ENCODE results near the gene THSD7B.

The THSD7B gene

DNA sequence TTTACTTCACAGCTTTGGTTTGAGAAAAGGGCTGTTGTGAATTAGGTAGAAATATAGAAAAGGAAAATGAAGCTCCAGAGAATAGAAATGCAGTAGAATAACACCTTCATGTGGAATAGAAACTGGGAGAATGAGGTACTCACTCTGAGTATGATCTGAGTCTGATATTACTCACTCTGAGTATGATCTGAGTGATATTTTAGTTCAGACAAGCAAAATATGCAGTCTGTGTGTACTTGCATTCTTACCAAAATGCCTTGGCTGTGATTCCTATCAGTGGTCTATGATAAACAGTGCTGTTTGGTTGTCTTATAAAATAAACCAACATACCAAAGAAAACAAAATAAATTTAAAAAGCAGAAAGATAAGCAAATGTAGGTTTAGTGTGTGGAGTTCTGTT, 487.6 kb downstream of the THSD7B start:
- Histone ChIP-seq H3F3A (ENCODE audit: control insufficient read depth, insufficient read depth) (no peaks in the 10 kb centered on the region), H3K27ac (ENCODE audit: low read depth, low read length) (no peak overlapping the region), H3K9me2 (replicated peaks; ENCODE audit: control insufficient read depth, low read length) (no peaks in the 10 kb centered on the region), H3K36me3 (ENCODE audit: control insufficient read depth, low read length) (no peaks in the 10 kb centered on the region), H3K27me3 (ENCODE audit: control insufficient read depth, low read length) (no peaks in the 10 kb centered on the region), H3K79me2 (ENCODE audit: control insufficient read depth, low read length) (no peaks in the 10 kb centered on the region), H3K9me3 (ENCODE audit: control insufficient read depth, insufficient read depth, low read length) (no peaks in the 10 kb centered on the region), H3K4me3 (ENCODE audit: low read length) (no peak overlapping the region), H4K20me1 (ENCODE audit: control insufficient read depth, insufficient read depth, low read depth, low read length) (no peaks in the 10 kb centered on the region), H3K4me1 (ENCODE audit: control insufficient read depth, low read length) (no peaks in the 10 kb centered on the region), H3K4me2 (ENCODE audit: low read length) (no peak overlapping the region)
- TF ChIP-seq EZH2phosphoT487 (IDR thresholded peaks at IDR 0.05; ENCODE audit: borderline replicate concordance, low read length) = no peak
- TF ChIP-seq, protein P1, sequence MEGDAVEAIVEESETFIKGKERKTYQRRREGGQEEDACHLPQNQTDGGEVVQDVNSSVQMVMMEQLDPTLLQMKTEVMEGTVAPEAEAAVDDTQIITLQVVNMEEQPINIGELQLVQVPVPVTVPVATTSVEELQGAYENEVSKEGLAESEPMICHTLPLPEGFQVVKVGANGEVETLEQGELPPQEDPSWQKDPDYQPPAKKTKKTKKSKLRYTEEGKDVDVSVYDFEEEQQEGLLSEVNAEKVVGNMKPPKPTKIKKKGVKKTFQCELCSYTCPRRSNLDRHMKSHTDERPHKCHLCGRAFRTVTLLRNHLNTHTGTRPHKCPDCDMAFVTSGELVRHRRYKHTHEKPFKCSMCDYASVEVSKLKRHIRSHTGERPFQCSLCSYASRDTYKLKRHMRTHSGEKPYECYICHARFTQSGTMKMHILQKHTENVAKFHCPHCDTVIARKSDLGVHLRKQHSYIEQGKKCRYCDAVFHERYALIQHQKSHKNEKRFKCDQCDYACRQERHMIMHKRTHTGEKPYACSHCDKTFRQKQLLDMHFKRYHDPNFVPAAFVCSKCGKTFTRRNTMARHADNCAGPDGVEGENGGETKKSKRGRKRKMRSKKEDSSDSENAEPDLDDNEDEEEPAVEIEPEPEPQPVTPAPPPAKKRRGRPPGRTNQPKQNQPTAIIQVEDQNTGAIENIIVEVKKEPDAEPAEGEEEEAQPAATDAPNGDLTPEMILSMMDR (IDR thresholded peaks at IDR 0.05; ENCODE audit: low read depth, low read length, poor library complexity, severe bottlenecking) = no peak

DNA sequence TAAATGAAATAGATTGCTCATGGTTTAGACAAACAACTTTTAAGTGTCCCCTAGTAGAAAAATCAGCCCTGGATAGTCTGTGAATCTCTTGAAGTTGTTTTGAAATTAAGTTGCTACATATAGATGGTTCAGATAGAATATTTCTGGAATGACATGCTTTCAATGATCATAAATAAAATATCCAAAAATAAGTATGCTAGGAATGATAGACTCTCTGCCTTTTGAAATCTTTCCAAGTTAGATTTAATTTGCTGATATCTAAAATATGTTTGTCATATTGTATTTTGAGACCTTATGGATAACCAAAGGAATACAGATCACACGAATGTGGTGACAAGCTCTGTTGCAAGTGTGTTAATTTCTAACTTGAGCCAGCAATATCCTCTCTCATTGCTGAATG, 488.7 kb downstream of the THSD7B start:
- H3K27ac ChIP-seq (ENCODE audit: low read depth, low read length) = no peak overlapping the region
- H3K79me2 ChIP-seq (ENCODE audit: control insufficient read depth, low read length) = no peaks in the 10 kb centered on the region
- TF ChIP-seq EZH2phosphoT487 (IDR thresholded peaks at IDR 0.05; ENCODE audit: borderline replicate concordance, low read length) = no peak
- TF ChIP-seq, protein P1 (IDR thresholded peaks at IDR 0.05; ENCODE audit: low read depth, low read length, poor library complexity, severe bottlenecking) = no peak
- no peaks in the 10 kb centered on the region for H4K20me1 ChIP-seq (ENCODE audit: control insufficient read depth, insufficient read depth, low read depth, low read length)
- no peak overlapping the region for H3K4me2 ChIP-seq (ENCODE audit: low read length)
- H3K4me3 ChIP-seq (ENCODE audit: low read length) = no peak overlapping the region
- H3F3A ChIP-seq (ENCODE audit: control insufficient read depth, insufficient read depth) = no peaks in the 10 kb centered on the region
- H3K4me1 ChIP-seq (ENCODE audit: control insufficient read depth, low read length) = no peaks in the 10 kb centered on the region
- H3K36me3 ChIP-seq (ENCODE audit: control insufficient read depth, low read length) = no peaks in the 10 kb centered on the region
- H3K9me2 ChIP-seq (replicated peaks; ENCODE audit: control insufficient read depth, low read length) = no peaks in the 10 kb centered on the region
- H3K9me3 ChIP-seq (ENCODE audit: control insufficient read depth, insufficient read depth, low read length) = no peaks in the 10 kb centered on the region
- no peaks in the 10 kb centered on the region for H3K27me3 ChIP-seq (ENCODE audit: control insufficient read depth, low read length)

DNA sequence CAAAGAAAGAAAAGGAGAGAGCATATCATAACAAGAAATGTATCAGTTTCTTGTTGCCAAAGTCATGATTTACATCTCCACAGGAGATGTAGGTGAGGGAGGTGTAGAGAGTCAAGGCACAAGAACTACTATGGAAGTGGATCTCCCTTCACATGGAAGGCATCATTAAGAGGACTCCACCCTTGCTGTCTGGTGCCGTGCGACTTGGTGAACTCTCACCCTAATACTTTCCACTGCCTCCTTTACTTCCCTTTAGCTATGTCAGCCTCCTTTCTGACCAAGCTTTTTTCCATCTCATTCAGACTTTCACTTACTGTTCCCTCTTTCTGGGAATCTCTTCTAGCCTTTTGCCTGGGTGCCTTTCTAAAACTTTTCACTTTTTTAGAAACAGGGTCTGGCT, 490.0 kb downstream of the THSD7B start:
- no peaks in the 10 kb centered on the region for H3K4me1 ChIP-seq (ENCODE audit: control insufficient read depth, low read length)
- no peaks in the 10 kb centered on the region for H3F3A ChIP-seq (ENCODE audit: control insufficient read depth, insufficient read depth)
- H3K4me3 ChIP-seq (ENCODE audit: low read length) = no peak overlapping the region
- TF ChIP-seq, protein P1 (IDR thresholded peaks at IDR 0.05; ENCODE audit: low read depth, low read length, poor library complexity, severe bottlenecking) = no peak
- TF ChIP-seq EZH2phosphoT487 (IDR thresholded peaks at IDR 0.05; ENCODE audit: borderline replicate concordance, low read length) = no peak
- H4K20me1 ChIP-seq (ENCODE audit: control insufficient read depth, insufficient read depth, low read depth, low read length) = no peaks in the 10 kb centered on the region
- no peaks in the 10 kb centered on the region for H3K9me2 ChIP-seq (replicated peaks; ENCODE audit: control insufficient read depth, low read length)
- H3K36me3 ChIP-seq (ENCODE audit: control insufficient read depth, low read length) = no peaks in the 10 kb centered on the region
- H3K4me2 ChIP-seq (ENCODE audit: low read length) = no peak overlapping the region
- no peak overlapping the region for H3K27ac ChIP-seq (ENCODE audit: low read depth, low read length)
- no peaks in the 10 kb centered on the region for H3K27me3 ChIP-seq (ENCODE audit: control insufficient read depth, low read length)
- no peaks in the 10 kb centered on the region for H3K9me3 ChIP-seq (ENCODE audit: control insufficient read depth, insufficient read depth, low read length)
- no peaks in the 10 kb centered on the region for H3K79me2 ChIP-seq (ENCODE audit: control insufficient read depth, low read length)

DNA sequence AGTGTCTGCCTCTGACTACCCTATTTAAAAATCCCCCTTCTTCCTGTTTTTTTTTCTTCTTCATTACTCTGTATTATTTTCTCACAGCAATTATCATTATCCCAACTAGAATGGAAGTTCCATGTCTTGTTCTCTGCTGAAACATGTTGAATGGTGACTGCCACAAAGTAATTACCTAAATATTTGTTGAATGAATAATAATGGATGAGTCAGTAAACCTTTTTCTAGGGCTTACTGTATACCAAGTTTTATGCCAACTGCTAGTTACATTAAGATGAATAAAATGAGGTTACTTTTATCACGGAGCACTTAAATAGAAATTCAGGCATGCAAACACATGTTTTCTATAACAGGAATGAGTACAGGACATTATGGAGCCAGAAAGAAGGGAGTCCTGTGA, 490.6 kb downstream of the THSD7B start:
- H3K36me3 ChIP-seq (ENCODE audit: control insufficient read depth, low read length) = no peaks in the 10 kb centered on the region
- no peak overlapping the region for H3K4me2 ChIP-seq (ENCODE audit: low read length)
- H3K9me2 ChIP-seq (replicated peaks; ENCODE audit: control insufficient read depth, low read length) = no peaks in the 10 kb centered on the region
- H3K79me2 ChIP-seq (ENCODE audit: control insufficient read depth, low read length) = no peaks in the 10 kb centered on the region
- no peaks in the 10 kb centered on the region for H4K20me1 ChIP-seq (ENCODE audit: control insufficient read depth, insufficient read depth, low read depth, low read length)
- no peaks in the 10 kb centered on the region for H3K9me3 ChIP-seq (ENCODE audit: control insufficient read depth, insufficient read depth, low read length)
- H3F3A ChIP-seq (ENCODE audit: control insufficient read depth, insufficient read depth) = no peaks in the 10 kb centered on the region
- H3K27me3 ChIP-seq (ENCODE audit: control insufficient read depth, low read length) = no peaks in the 10 kb centered on the region
- no peak overlapping the region for H3K4me3 ChIP-seq (ENCODE audit: low read length)
- no peaks in the 10 kb centered on the region for H3K4me1 ChIP-seq (ENCODE audit: control insufficient read depth, low read length)
- H3K27ac ChIP-seq (ENCODE audit: low read depth, low read length) = no peak overlapping the region
- TF ChIP-seq, protein P1 (IDR thresholded peaks at IDR 0.05; ENCODE audit: low read depth, low read length, poor library complexity, severe bottlenecking) = no peak
- no peak for TF ChIP-seq EZH2phosphoT487 (IDR thresholded peaks at IDR 0.05; ENCODE audit: borderline replicate concordance, low read length)

All from DOHH2 (cell line).